Left ventricle myocardium superior (tissue), 1 donor: ENCODE measurements around the gene ATP2C2. TPM values are rescaled to one million over a fixed set of nuclear protein-coding genes. Genes with fewer than 3 reads are reported as not detected.
A peak's percentile ranks its signal among the peaks of the same experiment; 100 is the strongest.
"Not testable (repeated sequence)": the region's sequence is repeated elsewhere in the genome, so short reads cannot be mapped to it uniquely, and the experiment has no call there.

Experiments used
- ATAC-seq: fragments of 200-7000 bp; cut with Tn5 transposase; one replicate; pipeline ENCODE4 v1.9.1; 2020; ENCODE audit warnings: mild to moderate bottlenecking, moderate library complexity
- DNase-seq: peaks from one replicate; pipeline ENCODE4 v3.0.0-alpha.2; 2020
- intact Hi-C: fragments of 100-400 bp; cut with micrococcal nuclease; formaldehyde crosslinking; loops from one replicate; pipeline ENCODE4 v1.11.0; 2022
- total RNA-seq: library from RNA; stranded (reverse); fragmentation: NEBNext Ultra II Directional; extraction: Animal tissue kit (Norgen Biotek cat#: 25700); gene quantifications from one replicate; pipeline ENCODE4 v1.2.1, GENCODE V29; 2021
- donor health status: DM: no; HTN: yes; CAD: no; lungs with severe emphysema.

The ATP2C2 gene
- total RNA-seq, 1 donor from 2014 or later = not detected

DNA sequence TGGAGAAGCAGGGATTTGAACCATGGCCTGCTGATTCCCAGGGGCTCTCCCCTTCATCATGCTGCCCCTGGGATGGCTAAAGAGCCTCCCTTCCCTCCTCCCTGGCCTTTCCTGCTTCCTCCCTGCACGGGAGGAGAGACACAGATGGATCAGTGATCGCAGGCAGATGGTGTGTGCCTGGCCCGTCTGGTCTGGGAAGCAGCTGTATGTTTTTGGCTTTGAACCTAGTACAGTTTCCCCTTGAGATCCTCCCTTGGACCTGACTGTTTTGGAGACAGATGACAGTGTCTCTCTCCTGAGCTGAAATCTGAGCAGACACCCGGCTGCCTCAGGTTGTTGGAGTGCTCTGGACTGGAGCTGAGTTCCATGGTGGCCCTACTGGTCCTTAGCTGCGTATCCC lies 29.0 kb upstream of the ATP2C2 start:
- peak; percentile 30 for ATAC-seq
- DNase-seq = no peak
- intact Hi-C loops = no loop called here

DNA sequence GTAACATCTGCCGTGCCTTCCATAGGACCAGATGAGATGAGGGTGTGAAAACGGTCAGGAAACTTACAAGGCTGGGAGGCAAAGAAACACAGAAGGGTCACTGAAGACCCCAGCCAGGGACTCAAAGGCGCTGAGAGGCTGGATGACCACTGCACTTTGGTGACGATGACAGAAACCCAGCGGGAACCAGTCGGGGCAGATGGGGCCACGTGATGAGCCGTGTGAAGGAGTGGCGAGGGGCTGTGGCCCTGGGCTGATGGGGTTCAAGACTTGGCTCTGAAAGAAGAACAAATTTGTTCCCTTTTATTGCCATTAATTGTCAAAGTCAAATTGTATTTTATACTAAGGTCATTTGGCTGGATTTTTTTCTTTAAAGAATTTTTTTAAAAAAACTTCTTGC lies 28.6 kb upstream of the ATP2C2 start:
- intact Hi-C loops = no loop called here
- ATAC-seq (no peak), DNase-seq (no peak)

DNA sequence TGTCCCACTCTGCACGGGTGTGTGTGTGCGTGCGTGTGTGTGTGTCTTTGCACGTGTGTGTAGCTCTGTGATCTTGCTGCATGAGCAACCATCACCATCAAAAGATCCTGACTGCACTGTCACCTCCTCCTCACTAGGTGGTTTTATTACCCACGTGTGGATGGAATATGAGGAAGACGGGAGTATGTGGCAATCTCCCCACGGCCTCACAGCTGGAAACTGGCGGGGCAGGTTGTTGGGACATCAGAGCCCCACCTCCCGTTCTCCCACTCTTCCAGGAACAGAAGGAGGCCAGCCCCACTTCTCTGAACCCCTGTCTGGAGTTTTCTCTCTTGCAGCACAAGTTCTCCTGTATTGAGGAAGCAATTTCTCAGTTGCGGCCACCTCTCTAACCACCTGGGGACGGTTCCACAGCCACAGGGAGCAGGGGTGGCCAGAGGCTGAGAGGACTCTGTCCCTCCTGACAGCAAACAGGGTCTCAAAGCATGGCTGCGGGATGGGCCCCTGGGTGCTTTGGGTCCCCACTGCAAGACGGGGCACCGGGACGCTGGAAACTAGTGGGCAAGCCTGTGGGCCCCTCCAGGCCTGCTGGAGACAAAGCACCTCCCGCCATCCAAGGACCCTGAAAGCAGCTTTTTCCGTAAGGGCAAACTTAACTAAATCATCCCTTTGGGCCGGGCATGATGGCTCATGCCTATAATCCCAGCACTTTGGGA lies 27.9 kb upstream of the ATP2C2 start:
- DNase-seq (no peak), ATAC-seq (no peak)
- intact Hi-C loops = no loop called here

- DNase-seq (no peak), ATAC-seq (no peak)
- intact Hi-C loops = no loop called here
These were observed 26.6 kb upstream of the ATP2C2 start for GRCh38 chr16:84341528-84342295.

DNA sequence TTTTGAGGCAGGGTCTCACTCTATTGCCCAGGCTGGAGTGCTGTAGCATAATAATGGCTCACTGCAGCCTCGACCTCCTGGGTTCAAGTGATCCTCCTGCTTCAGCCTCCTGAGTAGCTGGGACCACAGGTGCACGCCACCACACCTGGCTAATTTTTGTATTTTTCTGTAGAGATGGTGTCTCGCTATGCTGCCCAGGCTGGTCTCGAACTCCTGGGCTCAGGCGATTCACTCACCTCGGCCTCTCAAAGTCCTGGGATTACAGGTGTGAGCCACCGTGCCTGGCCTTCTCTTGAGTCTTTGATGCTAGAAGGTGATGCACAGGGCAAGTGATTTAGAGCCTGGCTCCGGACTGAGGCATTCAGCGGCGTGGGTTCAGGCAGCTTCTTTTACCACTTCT lies 24.5 kb upstream of the ATP2C2 start:
- DNase-seq, ATAC-seq, intact Hi-C loops: not testable (repeated sequence)

- intact Hi-C loops = no loop called here
- ATAC-seq = no peak
- no peak for DNase-seq
These were observed 23.6 kb upstream of the ATP2C2 start for GRCh38 chr16:84344781-84345180.

GRCh38 chr16:84347161-84347560 lies 21.2 kb upstream of the ATP2C2 start:
- ATAC-seq = no peak
- intact Hi-C loops = no loop called here

GRCh38 chr16:84348386-84348888 lies 19.9 kb upstream of the ATP2C2 start:
- DNase-seq (no peak), ATAC-seq (no peak)
- intact Hi-C loops = no loop called here

More at GRCh38 chr16:84347161-84347560, 21.2 kb upstream of the ATP2C2 start:
- DNase-seq = no peak

GRCh38 chr16:84349862-84350684 lies 18.3 kb upstream of the ATP2C2 start:
- no peak for DNase-seq
- no peak for ATAC-seq
- intact Hi-C loops = no loop called here

- ATAC-seq (no peak), DNase-seq (no peak)
- intact Hi-C loops = no loop called here
These were observed 17.5 kb upstream of the ATP2C2 start for GRCh38 chr16:84350685-84351400.

- DNase-seq (no peak), ATAC-seq (no peak)
- intact Hi-C loops = no loop called here
These were observed 16.7 kb upstream of the ATP2C2 start for GRCh38 chr16:84351630-84352029.

DNA sequence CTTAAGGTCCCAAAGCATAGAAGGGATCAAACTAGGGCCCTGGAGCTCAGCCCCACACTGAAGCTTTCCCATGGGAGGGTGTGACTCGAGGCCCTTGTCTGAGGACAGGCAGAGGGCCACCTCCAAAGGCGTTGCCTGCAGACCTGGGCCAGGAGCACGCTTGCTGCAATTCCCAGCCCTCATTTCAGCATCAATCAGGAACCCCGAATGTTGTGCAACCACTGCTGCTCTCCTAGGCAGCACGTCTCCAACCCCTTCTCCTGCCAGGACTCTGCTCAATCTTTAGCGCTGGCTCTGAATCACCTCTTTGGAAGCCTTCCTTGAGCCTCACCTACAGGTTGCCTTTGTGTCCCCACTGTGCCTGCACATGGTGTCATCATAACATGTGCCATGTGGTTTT lies 14.0 kb upstream of the ATP2C2 start:
- intact Hi-C loops = no loop called here
- no peak for DNase-seq
- no peak for ATAC-seq

GRCh38 chr16:84355149-84355548 lies 13.2 kb upstream of the ATP2C2 start:
- ATAC-seq (no peak), DNase-seq (no peak)
- intact Hi-C loops = no loop called here

- ATAC-seq (no peak), DNase-seq (no peak)
- intact Hi-C loops = no loop called here
These were observed 12.2 kb upstream of the ATP2C2 start for GRCh38 chr16:84356176-84356575.

- intact Hi-C loops = no loop called here
- DNase-seq = no peak
These were observed 11.7 kb upstream of the ATP2C2 start for GRCh38 chr16:84356591-84357116.

GRCh38 chr16:84357191-84357651 lies 11.1 kb upstream of the ATP2C2 start:
- intact Hi-C loops = no loop called here
- ATAC-seq (no peak), DNase-seq (no peak)

More at GRCh38 chr16:84356591-84357116, 11.7 kb upstream of the ATP2C2 start:
- ATAC-seq = no peak

DNA sequence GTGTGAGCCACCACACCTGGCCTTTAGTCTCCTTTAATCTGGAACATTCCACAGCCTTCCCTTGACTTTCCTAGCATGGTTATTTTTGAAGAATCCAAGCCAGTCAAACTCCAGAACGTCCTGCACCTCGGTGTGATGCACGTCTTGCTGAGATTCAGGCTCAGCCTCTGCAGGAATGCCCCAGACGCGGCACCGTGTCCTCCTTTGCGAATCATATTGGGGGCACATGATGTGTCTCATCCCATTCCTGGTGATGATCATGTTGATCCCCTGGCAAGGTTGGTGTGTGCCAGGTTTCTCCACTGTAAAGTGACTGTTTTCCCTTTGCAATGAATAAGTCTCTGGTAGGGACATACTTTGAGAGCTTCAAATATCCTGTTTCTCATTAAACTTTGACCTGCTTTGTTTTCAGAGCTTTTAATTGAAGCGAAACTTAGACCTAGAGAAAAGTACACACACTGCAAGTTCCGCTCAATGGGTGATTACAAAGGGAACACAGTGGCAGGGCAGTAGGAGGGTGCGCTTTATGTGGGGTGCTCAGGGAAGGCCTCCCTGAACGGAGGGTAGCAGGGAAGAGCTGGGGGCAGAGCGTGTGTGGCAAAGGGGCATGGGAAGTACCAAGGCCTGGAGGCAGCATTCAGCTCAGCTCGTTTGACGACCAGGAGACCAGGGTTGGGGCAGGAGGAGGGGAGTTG lies 9.6 kb upstream of the ATP2C2 start:
- intact Hi-C loops = no loop called here
- ATAC-seq = no peak
- no peak for DNase-seq

- DNase-seq (no peak), ATAC-seq (no peak)
- intact Hi-C loops = no loop called here
These were observed 9.0 kb upstream of the ATP2C2 start for GRCh38 chr16:84359326-84359725.
